Measurements from ENCODE around the gene IFITM1.

DNA sequence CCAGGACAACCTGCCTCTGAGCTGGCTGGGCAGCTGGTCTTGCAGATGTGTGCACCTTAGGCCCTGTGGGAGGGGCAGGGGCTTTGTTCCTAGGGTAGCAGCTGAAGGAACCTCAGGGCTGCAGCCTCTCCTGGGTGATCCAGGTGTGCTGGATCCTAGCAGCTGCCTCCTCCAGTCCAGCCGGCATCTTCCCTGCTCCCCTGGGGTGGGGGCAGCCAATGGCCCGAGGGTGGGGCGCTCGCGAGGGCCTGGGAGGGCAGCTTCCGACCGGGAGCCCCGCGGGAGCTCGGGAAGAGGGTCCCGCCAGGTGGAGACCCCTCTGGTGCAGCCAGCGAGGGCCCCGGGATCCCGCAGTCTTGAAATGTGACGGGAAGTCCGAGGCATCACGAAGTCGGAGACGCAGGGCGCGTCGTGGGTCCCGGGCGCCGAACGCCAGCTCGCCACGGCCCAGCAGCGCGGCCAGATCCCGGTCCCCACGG, 1.7 kb downstream of the IFITM1 start:
- TF ChIP-seq ESRRA (IDR thresholded peaks at IDR 0.05; ENCODE audit: borderline replicate concordance, low read depth): no peak
- TF ChIP-seq, protein P1, sequence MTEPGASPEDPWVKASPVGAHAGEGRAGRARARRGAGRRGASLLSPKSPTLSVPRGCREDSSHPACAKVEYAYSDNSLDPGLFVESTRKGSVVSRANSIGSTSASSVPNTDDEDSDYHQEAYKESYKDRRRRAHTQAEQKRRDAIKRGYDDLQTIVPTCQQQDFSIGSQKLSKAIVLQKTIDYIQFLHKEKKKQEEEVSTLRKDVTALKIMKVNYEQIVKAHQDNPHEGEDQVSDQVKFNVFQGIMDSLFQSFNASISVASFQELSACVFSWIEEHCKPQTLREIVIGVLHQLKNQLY (CRISPR knock-in tag; conservative IDR thresholded peaks at IDR 0.05): no peak
- TF ChIP-seq PCBP1 (IDR thresholded peaks at IDR 0.05; ENCODE audit: low read depth, low read length, poor library complexity, severe bottlenecking): no peak
- no peak for TF ChIP-seq RAD21 (CRISPR knock-in tag; conservative IDR thresholded peaks at IDR 0.05 in 1 of 2, IDR thresholded peaks at IDR 0.05 in 1 of 2)
- TF ChIP-seq MYC (IDR thresholded peaks at IDR 0.05; ENCODE audit: low read depth, low read length): no peak
- TF ChIP-seq MYC (CRISPR knock-in tag; IDR thresholded peaks at IDR 0.05; ENCODE audit: borderline replicate concordance, low read depth): no peak
- TF ChIP-seq POLR2A (conservative IDR thresholded peaks at IDR 0.05): no peak

All from K562 (cell line).